ENCODE measurements around the gene NPAS1. TPM values are rescaled to one million over a fixed set of nuclear protein-coding genes. Genes with fewer than 3 reads are reported as not detected.

The NPAS1 gene
- total RNA-seq, 3 donors from 2014 or later (not counting 1 experiment from before 2014, with no cell fraction given) = 0.64 to 0.65 TPM; not detected in 1

DNA sequence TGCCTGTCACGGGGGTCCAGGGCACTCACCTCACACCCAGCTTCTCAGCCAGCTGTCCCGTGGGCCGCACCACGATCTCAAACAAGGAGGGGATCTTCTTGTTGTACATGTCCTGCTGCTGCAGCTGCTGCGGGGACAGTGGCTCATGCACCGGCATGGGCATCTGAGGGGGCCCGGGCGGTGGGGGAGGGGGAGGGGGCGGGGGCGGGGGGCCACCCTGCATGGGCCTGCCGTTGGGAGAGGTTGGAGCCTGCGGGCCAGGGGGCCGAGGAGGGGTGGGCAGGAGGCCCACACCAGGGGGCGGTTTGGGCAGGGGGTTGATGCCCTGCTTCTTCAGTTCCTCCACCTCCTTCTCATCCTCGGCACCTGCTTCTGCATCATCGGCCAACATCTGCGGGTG, 52.7 kb downstream of the NPAS1 start:
- H3K4me1 Mint-ChIP-seq = peaks cover 12 to 26% of the 10 kb centered on the region in 2 donors
- H3K27me3 Mint-ChIP-seq (ENCODE audit: low read depth in 2 of 2) = no peaks in the 10 kb centered on the region
- no peaks in the 10 kb centered on the region for H3K9me3 Mint-ChIP-seq
- Histone ChIP-seq H3K36me3 (ENCODE audit: control insufficient read depth, insufficient read depth, low read length) (peaks cover 75% of the 10 kb centered on the region), H3K27me3 (ENCODE audit: control insufficient read depth, insufficient read depth, low read length) (no peaks in the 10 kb centered on the region), H3K4me3 (ENCODE audit: low read length) (no peak overlapping the region), H3K4me1 (ENCODE audit: control insufficient read depth, insufficient read depth, low read length) (peaks cover 10% of the 10 kb centered on the region), H3K27ac (ENCODE audit: low read length) (no peak overlapping the region), H3K9me3 (ENCODE audit: control insufficient read depth, insufficient read depth, low read length) (no peaks in the 10 kb centered on the region)
- WGBS (ENCODE audit: insufficient coverage) = 98% methylated on average over 12 of the region's 17 CpGs
- DNase-seq = no peak
- TF ChIP-seq, protein P1, sequence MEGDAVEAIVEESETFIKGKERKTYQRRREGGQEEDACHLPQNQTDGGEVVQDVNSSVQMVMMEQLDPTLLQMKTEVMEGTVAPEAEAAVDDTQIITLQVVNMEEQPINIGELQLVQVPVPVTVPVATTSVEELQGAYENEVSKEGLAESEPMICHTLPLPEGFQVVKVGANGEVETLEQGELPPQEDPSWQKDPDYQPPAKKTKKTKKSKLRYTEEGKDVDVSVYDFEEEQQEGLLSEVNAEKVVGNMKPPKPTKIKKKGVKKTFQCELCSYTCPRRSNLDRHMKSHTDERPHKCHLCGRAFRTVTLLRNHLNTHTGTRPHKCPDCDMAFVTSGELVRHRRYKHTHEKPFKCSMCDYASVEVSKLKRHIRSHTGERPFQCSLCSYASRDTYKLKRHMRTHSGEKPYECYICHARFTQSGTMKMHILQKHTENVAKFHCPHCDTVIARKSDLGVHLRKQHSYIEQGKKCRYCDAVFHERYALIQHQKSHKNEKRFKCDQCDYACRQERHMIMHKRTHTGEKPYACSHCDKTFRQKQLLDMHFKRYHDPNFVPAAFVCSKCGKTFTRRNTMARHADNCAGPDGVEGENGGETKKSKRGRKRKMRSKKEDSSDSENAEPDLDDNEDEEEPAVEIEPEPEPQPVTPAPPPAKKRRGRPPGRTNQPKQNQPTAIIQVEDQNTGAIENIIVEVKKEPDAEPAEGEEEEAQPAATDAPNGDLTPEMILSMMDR (IDR thresholded peaks at IDR 0.05) = no peak
- H3K36me3 Mint-ChIP-seq = no peaks in the 10 kb centered on the region
- no peak for ATAC-seq
- no peak overlapping the region for H3K27ac Mint-ChIP-seq
- no peak overlapping the region for H3K4me3 Mint-ChIP-seq
- intact Hi-C loops (cut with micrococcal nuclease) = no loop called here

DNA sequence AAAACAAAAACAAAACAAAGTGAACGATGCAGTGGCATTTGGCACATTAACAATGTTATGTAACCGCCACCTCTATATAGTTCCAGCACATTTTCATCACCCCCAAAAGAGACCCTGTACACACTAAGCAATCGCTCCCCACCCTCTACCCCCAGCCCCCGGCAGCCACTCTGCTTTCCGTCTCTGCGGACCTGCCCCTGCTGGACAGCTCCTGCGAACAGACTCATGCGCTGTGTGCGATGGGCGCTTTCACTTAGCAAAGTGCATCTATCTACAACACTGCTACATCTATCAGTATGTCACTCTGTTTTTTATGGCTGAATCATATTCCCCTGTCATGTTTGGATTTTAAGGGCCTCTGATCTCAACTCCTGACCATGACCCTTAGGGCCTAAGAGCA, 53.9 kb downstream of the NPAS1 start:
- no peak for DNase-seq
- peaks cover 10% of the 10 kb centered on the region for H3K4me1 ChIP-seq (ENCODE audit: control insufficient read depth, insufficient read depth, low read length)
- H3K4me3 ChIP-seq (ENCODE audit: low read length) = no peak overlapping the region
- H3K9me3 Mint-ChIP-seq = no peaks in the 10 kb centered on the region
- H3K9me3 ChIP-seq (ENCODE audit: control insufficient read depth, insufficient read depth, low read length) = no peaks in the 10 kb centered on the region
- intact Hi-C loops (cut with micrococcal nuclease) = no loop called here
- 98% methylated on average over 10 of the region's 10 CpGs for WGBS (ENCODE audit: insufficient coverage)
- peak overlapping the region in 1 of 2 donors; percentile 45 for H3K27ac Mint-ChIP-seq
- H3K4me3 Mint-ChIP-seq = no peak overlapping the region
- peaks cover 12 to 26% of the 10 kb centered on the region in 2 donors for H3K4me1 Mint-ChIP-seq
- peaks cover 69% of the 10 kb centered on the region for H3K36me3 ChIP-seq (ENCODE audit: control insufficient read depth, insufficient read depth, low read length)
- ATAC-seq = no peak
- no peaks in the 10 kb centered on the region for H3K27me3 ChIP-seq (ENCODE audit: control insufficient read depth, insufficient read depth, low read length)
- no peak overlapping the region for H3K27ac ChIP-seq (ENCODE audit: low read length)
- TF ChIP-seq, protein P1 (IDR thresholded peaks at IDR 0.05) = no peak
- H3K27me3 Mint-ChIP-seq (ENCODE audit: low read depth in 2 of 2) = no peaks in the 10 kb centered on the region
- no peaks in the 10 kb centered on the region for H3K36me3 Mint-ChIP-seq

DNA sequence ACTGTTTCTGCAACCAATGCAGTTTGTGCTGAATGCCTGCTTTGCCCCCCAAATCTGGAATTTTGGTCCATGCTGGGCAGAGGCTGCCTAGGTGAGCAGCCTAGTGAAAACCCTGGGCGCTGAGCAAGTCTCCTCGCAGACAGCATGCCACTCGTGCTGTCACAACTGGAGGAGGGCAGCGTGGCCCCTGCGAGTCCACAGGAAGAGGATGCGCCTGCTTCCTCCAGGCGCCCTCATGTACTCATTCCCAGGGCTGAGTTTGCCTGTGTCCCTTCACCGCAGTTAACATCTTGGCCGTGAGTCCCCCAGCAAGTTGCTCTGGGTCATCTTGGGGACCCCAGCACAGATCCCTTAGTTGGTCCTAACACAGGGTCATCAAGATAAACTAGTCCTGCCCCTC, 55.0 kb downstream of the NPAS1 start:
- TF ChIP-seq, protein P1 (IDR thresholded peaks at IDR 0.05) = no peak
- intact Hi-C loops (cut with micrococcal nuclease) = loop anchor here (5.0 kb wide), 1 partner anchor 38 kb away; the partner anchor contains the start of gene ZC3H4
- no peaks in the 10 kb centered on the region for H3K9me3 Mint-ChIP-seq
- H3K27ac ChIP-seq (ENCODE audit: low read length) = no peak overlapping the region
- ATAC-seq (no peak), DNase-seq (no peak)
- no peak overlapping the region for H3K4me3 ChIP-seq (ENCODE audit: low read length)
- H3K4me1 ChIP-seq (ENCODE audit: control insufficient read depth, insufficient read depth, low read length) = peaks cover 10% of the 10 kb centered on the region
- no peak overlapping the region for H3K4me3 Mint-ChIP-seq
- no peaks in the 10 kb centered on the region for H3K27me3 ChIP-seq (ENCODE audit: control insufficient read depth, insufficient read depth, low read length)
- no peaks in the 10 kb centered on the region for H3K36me3 Mint-ChIP-seq
- H3K27me3 Mint-ChIP-seq (ENCODE audit: low read depth in 2 of 2) = no peaks in the 10 kb centered on the region
- H3K27ac Mint-ChIP-seq = peak overlapping the region in 1 of 2 donors; percentile 45
- H3K36me3 ChIP-seq (ENCODE audit: control insufficient read depth, insufficient read depth, low read length) = peaks cover 62% of the 10 kb centered on the region
- H3K4me1 Mint-ChIP-seq = peaks cover 12 to 17% of the 10 kb centered on the region in 2 donors
- 63% methylated on average over 9 of the region's 9 CpGs for WGBS (ENCODE audit: insufficient coverage)
- H3K9me3 ChIP-seq (ENCODE audit: control insufficient read depth, insufficient read depth, low read length) = no peaks in the 10 kb centered on the region
